GM18508 (cell line): Measurements from ENCODE around the gene SLC11A2.
"Not testable (repeated sequence)": the region's sequence is repeated elsewhere in the genome, so short reads cannot be mapped to it uniquely, and the experiment has no call there.

Experiments
- ATAC-seq: cut with Tn5 transposase; IDR thresholded peaks from one replicate; pipeline ENCODE4 v1.9.1; 2021; ENCODE audit warnings: moderate number of reproducible peaks; ENCODE audit not compliant: insufficient read depth, unreplicated experiment

The SLC11A2 gene

DNA sequence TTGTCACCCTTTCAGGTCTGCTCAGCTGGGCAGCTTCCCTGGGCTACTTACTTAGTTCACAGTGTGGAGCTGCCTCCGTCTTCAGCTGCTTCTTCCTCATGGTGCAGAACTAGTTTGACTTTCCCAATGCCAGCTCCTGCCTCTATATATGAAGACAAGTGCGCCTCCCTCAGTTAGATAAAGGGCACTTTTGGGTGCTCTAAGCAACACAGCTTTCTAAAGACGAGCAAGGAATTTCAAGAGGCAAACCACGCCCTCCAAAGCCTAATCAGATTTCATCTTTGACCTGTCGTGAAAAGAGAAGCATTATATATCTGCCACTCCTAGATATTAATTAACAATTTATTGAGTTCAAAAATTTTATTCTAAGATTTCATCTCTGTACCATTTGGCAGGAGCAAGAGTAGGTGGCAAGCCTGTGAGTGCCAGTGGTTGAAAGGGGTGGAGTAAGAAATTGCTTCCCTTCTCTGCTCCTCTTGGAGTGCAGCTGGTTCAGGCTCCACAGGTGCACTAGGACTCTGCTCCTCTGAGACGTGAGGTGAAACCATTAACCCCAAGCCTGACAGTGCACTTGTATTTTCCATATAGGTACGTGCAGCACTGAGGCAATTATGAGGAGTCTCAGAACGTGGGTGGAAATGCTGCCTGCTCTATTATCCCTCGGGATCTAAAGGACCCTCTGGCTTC is 2.1 kb upstream of the SLC11A2 start:
- ATAC-seq = no peak

DNA sequence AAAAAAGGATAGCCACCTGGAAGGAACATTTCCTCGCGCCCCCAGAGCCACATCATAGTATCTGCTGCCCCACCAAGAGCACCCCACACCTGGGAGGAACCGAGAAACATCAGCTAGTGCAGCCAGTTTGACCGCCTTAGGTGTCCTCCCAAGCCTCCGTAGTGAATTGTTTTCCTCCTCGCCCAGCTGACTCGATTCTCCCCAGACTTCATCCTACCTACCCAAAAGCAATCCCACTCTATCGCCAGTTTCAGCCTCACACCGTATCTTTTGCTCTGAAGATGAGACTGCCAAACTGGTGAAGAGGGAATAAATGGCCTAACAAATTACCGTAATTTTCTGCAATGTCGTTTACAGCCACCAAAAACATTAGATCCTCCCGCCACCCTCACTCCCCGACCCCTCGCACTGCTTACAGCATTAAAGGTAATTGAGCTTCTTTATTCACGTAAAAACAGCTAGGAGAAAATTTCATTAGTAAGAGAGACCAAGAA is 1.2 kb upstream of the SLC11A2 start:
- no peak for ATAC-seq

DNA sequence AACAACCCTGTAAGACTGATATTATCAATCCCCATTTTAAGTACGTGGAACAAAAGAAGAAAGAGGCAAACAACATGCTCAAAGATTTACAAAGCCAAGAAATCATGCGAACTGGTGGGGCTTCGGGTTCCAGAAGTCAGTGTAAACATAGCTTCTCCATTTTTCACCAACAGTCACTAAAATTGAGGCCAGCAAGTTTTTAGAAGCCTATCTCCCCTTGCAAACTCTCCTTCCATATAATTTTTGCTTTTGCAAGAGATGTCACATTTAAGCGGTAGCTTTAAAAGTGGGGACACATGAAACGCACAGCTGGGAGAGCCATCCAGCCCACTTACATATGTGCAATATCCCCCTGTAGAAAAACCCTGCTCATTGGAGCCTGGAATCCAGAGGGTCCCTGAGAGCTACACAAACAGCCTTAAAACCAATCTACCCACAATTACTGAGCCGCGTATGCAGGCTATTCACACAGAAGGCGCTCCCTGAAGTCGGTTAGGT is 797 bp downstream of the SLC11A2 start:
- no peak for ATAC-seq

DNA sequence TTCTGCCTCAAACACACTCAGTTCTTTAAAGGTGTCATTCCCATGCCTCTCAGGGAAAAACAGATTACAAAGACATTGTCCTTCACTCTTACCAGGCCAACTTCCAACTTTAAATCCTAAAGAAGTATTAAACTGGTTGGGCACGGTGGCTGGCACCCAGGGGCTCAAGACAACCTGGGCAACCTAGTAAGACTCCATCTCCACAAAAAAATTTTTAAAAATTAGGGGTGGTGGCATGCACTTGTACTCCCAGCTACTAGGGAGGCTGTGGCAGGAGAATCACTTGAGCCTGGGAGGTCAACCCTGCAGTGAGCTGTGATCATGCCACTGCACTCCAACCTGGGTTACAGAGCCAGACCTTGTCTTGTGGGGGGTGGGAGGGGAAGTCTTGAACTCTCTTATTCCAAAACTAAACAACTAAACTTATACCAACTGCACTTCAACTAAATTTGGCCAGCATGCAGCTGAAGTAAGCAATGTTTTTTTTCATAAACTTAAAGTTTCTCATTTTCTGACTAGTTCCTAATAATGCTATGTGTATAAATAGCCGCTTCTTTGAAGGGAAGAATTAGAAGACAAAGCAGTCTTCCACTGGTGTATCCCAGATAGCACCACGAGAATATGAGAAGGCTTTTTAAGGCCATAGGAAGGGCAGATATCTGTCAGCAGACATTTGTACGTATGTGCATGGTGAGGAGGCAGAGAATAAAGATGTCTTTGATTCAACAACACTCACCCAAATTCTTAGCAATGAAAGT is 2.4 kb downstream of the SLC11A2 start:
- ATAC-seq = no peak

DNA sequence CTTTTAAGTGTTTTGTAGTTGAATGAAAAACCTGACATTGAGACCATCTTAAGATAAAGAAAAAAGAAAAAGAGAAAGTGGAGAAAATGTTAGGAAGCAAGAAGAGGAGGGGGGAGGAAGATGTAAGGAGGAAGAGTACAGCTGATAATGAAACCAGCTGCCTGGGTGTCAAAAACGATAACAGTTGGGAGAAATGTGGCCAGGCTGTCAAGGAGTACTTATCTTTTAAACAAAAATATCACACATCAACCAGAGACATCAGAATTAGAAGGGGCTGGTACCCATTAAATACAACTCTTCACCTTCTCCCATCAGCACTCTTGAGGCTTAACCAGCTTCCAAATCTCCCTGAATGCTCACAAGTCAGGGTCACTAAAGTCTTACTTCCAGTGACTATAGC is 4.5 kb downstream of the SLC11A2 start:
- no peak for ATAC-seq

DNA sequence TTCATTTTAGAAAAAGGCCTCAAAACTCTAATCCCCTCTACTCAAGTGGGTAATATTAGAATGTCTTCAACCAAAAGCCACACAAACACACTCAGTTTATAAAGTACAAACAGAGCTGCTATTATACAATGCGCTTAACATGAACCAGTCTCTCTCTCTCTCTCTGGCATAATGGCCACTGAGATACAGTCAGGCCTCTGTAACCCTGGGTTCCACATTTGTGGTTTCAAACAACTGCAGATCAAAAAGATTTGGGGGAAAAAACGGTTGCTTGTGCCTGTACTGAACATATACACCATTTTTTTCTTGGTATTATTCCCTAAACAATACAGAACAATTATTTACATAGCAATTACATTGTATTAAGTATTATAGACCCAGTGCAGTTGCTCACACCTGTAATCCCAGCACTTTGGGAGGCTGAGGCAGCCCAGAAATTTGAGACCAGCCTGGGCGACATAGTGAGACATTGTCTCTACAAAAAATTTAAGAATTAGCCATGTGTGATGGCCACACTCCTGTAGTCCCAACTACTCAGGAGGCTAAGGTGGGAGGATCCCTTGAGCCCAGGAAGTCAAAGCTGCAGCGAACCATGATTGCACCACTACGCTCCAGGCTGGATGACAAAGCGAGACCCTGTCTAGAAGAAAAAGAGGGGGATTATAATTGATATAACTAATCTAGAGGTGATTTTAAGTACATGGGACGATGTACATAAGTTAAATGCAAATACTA is 5.6 kb downstream of the SLC11A2 start:
- ATAC-seq = no peak

DNA sequence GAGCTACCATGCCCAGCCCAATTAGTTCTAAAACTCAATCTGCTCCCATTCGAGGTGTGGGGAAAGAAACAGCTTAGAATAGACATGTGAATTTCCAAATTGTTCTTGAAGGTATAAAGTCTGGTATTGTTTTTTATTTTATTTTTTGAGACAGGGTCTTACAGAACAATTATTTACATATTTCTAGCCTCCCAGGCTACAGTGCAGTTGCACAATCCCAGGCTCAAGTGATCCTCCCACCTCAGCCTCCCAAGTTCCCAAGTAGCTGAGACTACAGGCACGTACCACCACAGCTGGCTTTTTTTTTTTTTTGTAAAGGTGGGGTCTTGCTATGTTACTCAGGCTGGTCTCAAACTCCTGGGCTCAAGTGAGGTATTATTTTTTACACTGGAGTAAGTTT is 6.3 kb downstream of the SLC11A2 start:
- no peak for ATAC-seq

DNA sequence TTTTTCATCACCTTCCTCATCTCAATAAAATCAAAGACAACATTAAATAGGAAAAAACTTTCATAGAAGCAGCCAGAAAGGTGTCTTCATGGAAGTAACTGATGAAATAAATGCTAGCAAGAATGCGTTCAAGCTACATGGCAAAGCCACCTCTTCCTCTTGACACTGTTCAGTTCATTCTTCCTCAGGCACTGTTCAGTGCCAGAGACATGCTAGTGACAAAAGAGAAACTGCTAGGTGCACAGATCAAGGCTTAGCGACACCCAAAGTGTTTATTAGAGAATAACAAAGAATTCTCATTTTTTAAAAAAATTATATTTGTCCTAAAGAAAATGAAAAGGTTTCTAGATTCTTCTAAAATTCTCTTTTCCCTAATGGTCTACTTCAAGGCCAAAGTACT is 7.2 kb downstream of the SLC11A2 start:
- no peak for ATAC-seq

DNA sequence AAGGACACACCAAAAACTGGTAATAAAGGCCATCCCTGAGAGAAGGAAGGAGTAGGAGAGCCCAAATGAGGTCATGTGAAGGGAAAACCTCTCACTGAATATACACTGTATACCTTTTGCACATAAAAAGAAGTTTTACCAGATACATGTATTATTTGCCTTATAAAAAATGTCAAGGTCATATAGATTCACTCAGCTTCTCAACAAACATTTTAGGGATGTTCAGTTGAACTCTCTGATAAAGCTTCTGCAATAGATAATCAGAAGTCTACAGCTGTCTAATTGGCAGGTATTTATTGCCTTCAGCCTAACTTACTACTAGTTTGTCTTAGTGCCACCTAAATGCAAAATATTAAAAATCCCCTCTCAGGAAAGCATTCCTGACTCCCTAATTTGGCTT is 8.7 kb downstream of the SLC11A2 start:
- no peak for ATAC-seq

DNA sequence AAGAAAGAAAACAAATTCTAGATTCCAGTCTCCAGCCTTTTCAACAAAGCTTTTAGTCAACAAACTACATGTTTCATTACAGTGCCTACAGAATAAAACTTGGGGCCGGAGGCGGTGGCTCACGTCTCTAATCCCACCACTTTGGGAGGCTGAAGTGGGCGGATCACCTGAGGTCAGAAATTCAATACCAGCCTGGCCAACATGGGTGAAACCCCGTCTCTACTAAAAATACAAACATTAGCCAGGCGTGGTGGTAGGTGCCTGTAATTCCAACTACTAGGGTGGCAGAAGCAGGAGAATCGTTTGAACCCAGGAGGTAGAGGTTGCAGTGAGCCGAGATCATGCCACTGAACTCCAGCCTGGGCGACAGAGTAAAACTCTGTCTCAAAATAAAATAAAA is 11.7 kb downstream of the SLC11A2 start:
- ATAC-seq = not testable (repeated sequence)

DNA sequence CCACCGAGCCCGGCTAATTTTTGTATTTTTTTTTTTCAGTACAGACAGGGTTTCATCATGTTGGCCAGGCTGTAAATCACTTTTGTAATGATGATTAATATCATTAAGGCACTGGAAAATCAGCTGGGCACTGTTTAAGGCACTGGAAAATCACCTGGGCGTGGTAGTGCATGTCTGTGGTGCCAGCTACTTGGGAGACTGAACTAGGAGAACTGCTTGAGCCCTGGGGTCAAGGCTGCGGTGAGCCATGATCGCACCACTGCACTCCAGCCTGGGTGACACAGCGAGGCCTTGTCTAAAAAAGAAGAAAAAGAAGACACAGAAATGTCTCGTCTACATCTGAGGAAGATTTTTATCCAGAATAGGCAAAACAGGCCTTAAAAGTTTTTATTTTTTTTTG is 12.7 kb downstream of the SLC11A2 start:
- ATAC-seq = no peak

DNA sequence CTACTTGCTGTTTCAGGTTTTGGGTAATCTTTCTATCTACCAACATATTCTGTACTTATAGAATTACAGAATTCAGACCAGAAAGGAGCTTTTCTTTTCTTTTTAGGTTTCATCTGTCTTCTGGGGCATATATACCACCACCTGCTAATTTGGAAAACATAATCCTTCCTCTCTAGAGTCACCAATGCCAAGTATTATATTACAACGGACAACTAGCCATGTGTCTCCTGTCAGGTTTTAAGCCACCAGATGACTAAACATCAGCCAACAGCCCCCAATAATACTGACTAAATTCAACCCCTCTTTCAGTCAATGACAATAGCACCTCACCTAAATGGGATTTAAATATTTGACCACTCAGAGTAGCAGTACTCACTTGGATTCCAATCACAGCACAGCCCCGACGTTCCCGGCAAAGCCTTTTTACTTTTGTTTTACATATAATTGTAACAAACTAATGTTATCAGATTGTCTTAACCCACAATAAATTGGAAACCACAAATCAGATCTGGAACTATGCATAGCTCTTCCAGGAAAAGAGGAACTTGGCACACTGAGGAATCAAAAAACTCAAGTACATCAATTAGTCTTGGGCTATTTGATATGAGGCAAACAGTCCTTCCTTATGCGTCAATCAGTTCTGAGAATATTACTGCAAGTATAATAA is 13.5 kb downstream of the SLC11A2 start:
- no peak for ATAC-seq

DNA sequence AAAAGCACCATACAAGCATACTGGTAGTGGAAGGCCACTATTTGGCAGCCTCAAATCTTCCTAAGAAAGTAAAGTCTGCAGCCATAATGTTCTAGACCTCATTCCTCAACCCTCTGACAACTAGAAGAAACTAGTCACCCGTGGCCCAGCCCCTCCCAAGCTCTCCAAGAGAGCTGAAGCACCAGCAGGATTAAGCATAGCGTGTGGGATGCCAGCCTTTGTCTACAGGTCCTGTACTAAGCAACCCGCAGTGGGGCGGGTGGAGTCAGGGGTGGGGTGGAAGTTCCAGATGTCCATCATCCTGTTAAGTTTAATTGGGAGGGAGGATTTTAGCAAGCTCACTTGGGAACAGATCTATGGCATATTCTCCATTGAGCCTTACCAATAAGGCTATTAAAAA is 14.2 kb downstream of the SLC11A2 start:
- no peak for ATAC-seq

DNA sequence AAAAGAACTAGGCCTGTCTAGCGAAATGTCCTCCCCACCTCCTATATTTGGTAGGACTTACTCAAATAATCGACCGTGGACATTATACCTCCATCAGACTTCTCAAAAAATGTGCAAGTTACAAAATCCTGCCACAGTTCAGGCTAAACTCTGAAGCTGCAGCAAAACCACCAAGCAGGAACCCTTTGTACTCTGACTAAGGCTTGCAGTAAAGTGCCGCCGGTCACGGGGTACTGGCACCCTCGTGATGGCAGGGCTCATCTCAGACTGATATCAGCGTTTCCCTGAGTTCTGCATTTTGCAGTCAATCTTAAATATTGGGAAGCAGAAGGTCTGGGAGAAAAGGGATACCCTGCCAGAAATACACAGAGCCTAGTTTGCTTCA is 17.1 kb downstream of the SLC11A2 start:
- ATAC-seq = no peak

DNA sequence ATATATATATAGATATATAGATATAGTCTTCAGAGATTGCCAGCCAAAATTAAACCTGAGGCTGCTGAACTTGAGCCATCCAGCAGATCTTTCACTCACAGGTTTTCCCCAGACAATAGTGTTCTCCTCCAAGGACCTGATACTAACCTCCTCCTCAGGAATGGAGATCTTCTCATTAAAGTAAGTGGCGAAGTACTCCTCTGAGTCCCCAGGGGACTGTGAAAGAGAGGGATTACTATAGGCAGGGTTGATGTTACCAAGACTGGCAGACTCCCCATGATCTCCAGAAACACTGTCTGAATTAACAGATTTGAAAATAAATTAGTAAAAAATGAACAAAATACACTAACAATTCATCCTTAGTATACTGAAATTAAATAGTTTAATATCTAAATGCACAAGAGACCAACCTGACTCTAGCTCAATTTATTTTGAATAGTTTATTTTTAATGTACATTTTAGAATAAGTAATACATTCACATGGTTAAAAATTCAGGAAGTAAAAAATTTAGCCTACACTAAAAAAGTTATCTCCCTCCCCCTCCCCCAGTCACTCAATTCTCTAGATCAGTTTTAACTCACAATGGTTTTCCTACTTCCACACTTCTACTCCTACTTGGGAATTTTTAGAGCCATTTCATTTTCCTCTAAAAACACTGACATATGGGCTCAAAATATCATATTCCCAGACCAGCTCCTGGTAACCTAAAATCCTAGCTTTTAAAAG is 17.7 kb downstream of the SLC11A2 start:
- no peak for ATAC-seq

DNA sequence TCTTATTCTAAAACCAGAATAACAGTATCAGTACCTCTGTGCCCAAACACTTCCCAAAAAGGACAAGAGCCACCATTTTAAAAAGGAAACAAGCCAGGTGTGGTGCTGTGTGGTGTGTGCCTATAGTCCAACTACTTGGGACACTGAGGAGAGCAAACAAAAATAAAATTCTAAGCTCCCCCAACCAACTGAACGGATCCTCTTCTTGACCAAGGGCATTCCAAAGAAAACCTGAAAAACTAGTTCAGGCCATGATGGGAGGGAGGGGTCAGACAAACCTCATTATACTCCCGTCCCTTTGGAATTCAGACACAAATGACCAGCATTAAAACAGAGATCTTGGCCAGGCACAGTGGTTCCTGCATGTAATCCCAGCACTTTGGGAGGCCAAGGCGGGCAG is 20.5 kb downstream of the SLC11A2 start:
- ATAC-seq = no peak

DNA sequence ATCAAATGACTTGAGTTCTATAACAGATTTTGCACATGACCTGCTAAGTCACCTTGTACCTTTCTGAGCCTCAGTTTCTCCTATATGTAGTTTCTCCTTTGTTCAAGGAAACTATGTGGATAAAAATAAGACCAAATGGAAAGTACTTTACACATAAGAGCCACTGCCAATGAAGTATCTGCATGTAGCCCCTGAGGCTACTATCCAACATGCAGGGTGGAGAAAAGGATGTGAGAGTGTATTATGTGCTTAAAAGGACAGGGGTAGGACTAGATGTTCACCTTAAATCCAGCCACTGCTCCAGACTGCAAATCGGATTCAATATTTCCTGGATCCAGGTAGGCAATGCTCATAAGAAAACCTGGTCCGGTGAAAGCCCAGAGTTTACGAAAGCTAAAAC is 21.2 kb downstream of the SLC11A2 start:
- ATAC-seq = no peak

DNA sequence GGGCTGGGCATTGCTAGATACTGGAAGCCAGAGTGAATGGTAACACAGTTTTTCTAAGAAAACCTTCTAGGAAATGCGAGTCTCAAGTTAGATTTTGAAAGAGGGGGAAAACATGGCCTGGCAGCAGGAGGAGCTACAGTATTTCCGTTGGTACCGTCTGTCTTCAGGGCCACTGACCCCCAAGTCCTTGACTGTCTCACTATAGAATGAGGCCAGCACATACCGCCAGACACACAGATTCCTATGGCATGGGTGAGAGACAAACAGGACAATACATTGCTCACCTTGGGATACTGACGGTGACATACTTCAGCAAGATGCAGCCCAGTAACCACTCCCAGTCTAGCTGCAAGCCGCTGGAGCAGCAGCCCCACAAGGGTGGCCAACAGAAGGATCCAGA is 21.7 kb downstream of the SLC11A2 start:
- ATAC-seq = no peak

DNA sequence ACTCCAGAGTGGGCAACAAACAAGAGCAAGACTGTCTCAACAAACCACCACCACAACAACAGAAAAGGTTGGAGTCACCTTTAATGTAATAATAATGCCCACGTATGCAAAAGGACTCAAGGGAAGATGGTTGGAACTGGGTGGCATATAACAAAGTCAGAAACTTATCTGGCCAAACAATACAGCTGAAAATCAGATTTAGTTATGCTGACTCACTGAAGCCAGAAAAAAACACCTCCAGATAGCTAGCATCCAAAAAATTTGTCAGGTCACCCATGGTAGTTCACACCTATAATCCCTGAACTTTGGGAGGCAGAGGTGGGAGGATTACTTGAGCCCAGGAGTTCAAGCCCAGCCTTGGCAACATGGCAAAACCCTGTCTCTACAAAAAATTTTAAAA is 24.4 kb downstream of the SLC11A2 start:
- no peak for ATAC-seq

DNA sequence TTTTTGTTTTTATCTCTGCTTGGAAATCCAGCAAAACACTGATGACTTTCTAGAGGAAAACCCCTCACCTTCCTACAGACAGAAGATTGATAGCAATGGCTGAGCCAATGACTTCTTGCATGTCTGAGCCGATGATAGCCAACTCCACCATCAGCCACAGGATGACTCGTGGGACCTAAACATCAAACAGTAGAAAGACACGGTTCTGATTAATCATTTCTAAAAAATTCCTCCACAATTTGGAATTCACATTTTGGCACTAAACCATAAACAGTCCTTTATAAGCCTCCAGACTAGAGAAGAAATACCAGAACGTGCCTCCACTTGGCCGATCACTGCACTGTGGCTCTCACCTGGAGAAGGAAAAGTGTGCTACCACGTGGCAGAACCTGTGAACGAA is 25.9 kb downstream of the SLC11A2 start:
- ATAC-seq = no peak
